Measurements from ENCODE around the gene RASIP1. TPM values are rescaled to one million over a fixed set of nuclear protein-coding genes. Genes with fewer than 3 reads are reported as not detected.

RASIP1 gene
- total and polyA plus RNA-seq, 7 donors: 3.9 to 9.7 (median 7.0) TPM

DNA sequence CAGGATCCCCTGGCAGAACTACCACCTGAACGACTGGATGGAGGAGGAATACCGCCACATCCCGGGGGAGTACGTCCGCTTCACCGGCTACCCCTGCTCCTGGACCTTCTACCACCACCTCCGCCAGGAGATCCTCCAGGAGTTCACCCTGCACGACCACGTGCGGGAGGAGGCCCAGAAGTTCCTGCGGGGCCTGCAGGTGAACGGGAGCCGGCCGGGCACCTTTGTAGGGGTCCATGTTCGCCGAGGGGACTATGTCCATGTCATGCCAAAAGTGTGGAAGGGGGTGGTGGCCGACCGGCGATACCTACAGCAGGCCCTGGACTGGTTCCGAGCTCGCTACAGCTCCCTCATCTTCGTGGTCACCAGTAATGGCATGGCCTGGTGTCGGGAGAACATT, 37.1 kb downstream of the RASIP1 start:
- TF ChIP-seq, protein P1, sequence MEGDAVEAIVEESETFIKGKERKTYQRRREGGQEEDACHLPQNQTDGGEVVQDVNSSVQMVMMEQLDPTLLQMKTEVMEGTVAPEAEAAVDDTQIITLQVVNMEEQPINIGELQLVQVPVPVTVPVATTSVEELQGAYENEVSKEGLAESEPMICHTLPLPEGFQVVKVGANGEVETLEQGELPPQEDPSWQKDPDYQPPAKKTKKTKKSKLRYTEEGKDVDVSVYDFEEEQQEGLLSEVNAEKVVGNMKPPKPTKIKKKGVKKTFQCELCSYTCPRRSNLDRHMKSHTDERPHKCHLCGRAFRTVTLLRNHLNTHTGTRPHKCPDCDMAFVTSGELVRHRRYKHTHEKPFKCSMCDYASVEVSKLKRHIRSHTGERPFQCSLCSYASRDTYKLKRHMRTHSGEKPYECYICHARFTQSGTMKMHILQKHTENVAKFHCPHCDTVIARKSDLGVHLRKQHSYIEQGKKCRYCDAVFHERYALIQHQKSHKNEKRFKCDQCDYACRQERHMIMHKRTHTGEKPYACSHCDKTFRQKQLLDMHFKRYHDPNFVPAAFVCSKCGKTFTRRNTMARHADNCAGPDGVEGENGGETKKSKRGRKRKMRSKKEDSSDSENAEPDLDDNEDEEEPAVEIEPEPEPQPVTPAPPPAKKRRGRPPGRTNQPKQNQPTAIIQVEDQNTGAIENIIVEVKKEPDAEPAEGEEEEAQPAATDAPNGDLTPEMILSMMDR (IDR thresholded peaks at IDR 0.05): no peak
- DNase-seq (no peak), ATAC-seq (no peak)
- intact Hi-C loops (cut with DNase I): no loop called here
- Histone ChIP-seq H3K4me1 (no peaks in the 10 kb centered on the region), H3K36me3 (ENCODE audit: insufficient read depth in 1 of 2, low read depth in 1 of 2) (no peaks in the 10 kb centered on the region), H3K9me3 (no peaks in the 10 kb centered on the region), H3K27me3 (ENCODE audit: insufficient read depth in 3 of 3, low read length in 2 of 3) (no peaks in the 10 kb centered on the region), H3K4me3 (no peak overlapping the region), H3K27ac (no peak overlapping the region)
- 94 to 96% (median 96%) methylated on average over 22 to 23 of the region's 23 CpGs for WGBS, 3 donors

DNA sequence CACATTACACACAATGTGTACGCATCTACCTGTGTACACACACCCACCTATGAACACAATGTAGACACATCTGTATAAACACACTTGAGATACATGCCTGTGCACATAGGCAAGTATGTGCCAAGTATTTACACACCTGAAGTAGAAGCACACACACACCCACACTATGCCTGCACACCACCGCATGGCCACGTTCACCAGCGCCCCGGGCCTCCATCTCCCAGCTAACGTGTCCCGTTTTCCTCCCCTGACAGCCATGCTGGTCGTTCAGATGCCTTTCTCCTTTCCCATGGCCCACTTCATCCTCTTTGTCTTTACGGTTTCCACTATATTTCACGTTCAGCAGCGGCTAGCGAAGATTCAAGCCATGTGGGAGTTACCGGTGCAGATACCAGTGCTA, 37.7 kb downstream of the RASIP1 start:
- intact Hi-C loops (cut with DNase I): no loop called here
- H3K36me3 ChIP-seq (ENCODE audit: insufficient read depth in 1 of 2, low read depth in 1 of 2): no peaks in the 10 kb centered on the region
- ATAC-seq: no peak
- H3K27ac ChIP-seq: no peak overlapping the region
- no peaks in the 10 kb centered on the region for H3K9me3 ChIP-seq
- H3K4me1 ChIP-seq: no peaks in the 10 kb centered on the region
- 91 to 93% (median 91%) methylated on average over 13 of the region's 13 CpGs for WGBS, 3 donors
- no peak overlapping the region for H3K4me3 ChIP-seq
- TF ChIP-seq, protein P1 (IDR thresholded peaks at IDR 0.05): no peak
- peaks cover 0 to 1% (median 0%) of the 10 kb centered on the region in 3 donors for H3K27me3 ChIP-seq (ENCODE audit: insufficient read depth in 3 of 3, low read length in 2 of 3)
- no peak for DNase-seq

DNA sequence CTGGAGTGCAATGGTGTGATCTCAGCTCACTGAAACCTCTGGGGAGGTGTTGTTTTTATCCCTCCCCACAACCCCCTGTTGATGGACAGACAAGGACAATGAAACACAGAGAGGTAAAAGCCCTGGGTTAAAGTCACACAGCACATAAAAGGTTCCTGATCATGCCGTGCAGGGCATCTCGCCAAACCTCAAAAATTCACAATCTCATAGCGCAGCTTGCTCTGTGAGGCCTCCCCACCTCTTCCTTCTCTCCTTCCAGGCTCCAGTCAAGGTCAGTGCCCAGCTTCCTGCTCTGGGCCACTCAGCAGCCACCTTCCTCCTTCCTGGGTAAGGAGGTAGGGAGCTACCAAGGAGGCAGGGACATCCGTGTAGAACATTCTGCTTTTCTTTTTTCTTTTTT, 42.4 kb downstream of the RASIP1 start:
- WGBS, 3 donors: 50 to 56% (median 53%) methylated on average over 4 of the region's 4 CpGs
- no peaks in the 10 kb centered on the region for H3K4me1 ChIP-seq
- no peaks in the 10 kb centered on the region for H3K36me3 ChIP-seq (ENCODE audit: insufficient read depth in 1 of 2, low read depth in 1 of 2)
- no peak overlapping the region for H3K27ac ChIP-seq
- ATAC-seq (no peak), DNase-seq (no peak)
- intact Hi-C loops (cut with DNase I): no loop called here
- TF ChIP-seq, protein P1 (IDR thresholded peaks at IDR 0.05): no peak
- H3K9me3 ChIP-seq: no peaks in the 10 kb centered on the region
- H3K27me3 ChIP-seq (ENCODE audit: insufficient read depth in 3 of 3, low read length in 2 of 3): peaks cover 0 to 17% (median 5%) of the 10 kb centered on the region in 3 donors
- no peak overlapping the region for H3K4me3 ChIP-seq

DNA sequence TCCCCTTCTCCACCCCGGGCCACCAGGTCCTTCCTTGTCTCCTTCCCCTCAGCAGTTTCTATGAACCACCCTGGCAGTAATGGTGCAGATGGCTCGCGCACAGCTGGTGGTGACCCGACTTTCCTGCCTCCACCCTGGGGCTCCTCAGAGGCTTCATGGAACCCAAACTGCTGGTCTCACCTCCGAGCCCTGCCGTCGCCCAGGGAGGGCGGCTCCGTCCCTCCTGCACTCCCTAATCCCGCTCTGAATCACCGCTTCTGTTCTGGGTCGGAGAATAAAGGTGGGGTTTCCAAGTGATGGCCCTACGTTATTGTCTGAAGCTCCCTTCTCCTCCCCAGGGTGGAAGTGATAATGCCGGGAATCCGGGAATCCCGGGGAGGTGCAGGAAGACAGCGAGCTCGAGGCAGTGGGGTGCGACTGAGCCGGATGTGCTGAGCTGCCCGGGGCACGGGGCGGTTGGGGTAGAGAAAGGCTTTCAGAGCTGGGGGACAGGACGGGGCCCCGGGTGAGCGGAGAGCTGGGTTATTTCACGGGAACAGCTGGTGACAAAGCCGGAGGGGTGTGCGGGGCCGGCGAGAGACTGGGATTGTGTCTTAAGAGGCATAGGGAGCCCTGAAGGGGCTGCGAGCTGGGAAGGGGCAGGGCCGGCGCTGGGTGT, 43.9 kb downstream of the RASIP1 start:
- peaks cover 0 to 17% (median 5%) of the 10 kb centered on the region in 3 donors for H3K27me3 ChIP-seq (ENCODE audit: insufficient read depth in 3 of 3, low read length in 2 of 3)
- no peaks in the 10 kb centered on the region for H3K9me3 ChIP-seq
- H3K36me3 ChIP-seq (ENCODE audit: insufficient read depth in 1 of 2, low read depth in 1 of 2): no peaks in the 10 kb centered on the region
- H3K4me1 ChIP-seq: no peaks in the 10 kb centered on the region
- TF ChIP-seq, protein P1 (IDR thresholded peaks at IDR 0.05): no peak
- H3K27ac ChIP-seq: no peak overlapping the region
- WGBS, 3 donors: 9 to 14% (median 13%) methylated on average over 30 to 34 of the region's 34 CpGs
- peak overlapping the region; percentile 45 for H3K4me3 ChIP-seq
- DNase-seq: no peak
- intact Hi-C loops (cut with DNase I): no loop called here
- peak in 2 of 4 donors; percentile 21 for ATAC-seq
